GM21529 (cell line): Measurements from ENCODE around the gene KLF1.
"Not testable (repeated sequence)": the region's sequence is repeated elsewhere in the genome, so short reads cannot be mapped to it uniquely, and the experiment has no call there.

Source experiments
- ATAC-seq: cut with Tn5 transposase; IDR thresholded peaks from one replicate; pipeline ENCODE4 v1.9.1; 2021; ENCODE audit not compliant: unreplicated experiment

The KLF1 gene

DNA sequence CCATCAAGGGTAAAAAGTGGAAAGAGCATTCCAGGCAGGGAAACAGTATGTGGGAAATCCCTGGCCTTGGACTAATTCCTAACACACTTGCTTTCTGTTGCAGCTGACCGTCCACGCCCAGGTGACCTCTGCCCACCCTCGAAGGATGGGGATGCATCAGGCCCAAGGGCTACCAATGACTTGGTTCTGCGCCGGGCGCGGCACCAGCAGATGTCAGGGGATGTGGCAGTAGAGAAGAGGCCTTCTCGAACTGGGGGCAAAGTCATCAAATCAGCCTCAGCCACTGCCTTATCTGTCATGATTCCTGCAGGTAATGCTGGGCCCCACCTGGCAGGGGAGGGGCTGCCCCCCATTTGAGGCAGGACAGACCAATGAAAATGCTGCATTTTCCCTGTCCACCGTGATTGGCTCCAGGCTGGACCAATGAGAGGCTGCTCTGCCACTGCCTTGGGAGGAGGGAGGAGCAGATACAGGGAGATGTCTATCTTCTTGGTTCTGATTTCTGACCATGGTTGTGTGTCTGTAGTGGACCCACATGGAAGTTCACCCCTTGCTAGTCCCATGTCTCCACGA, 18.4 kb downstream of the KLF1 start:
- no peak for ATAC-seq

DNA sequence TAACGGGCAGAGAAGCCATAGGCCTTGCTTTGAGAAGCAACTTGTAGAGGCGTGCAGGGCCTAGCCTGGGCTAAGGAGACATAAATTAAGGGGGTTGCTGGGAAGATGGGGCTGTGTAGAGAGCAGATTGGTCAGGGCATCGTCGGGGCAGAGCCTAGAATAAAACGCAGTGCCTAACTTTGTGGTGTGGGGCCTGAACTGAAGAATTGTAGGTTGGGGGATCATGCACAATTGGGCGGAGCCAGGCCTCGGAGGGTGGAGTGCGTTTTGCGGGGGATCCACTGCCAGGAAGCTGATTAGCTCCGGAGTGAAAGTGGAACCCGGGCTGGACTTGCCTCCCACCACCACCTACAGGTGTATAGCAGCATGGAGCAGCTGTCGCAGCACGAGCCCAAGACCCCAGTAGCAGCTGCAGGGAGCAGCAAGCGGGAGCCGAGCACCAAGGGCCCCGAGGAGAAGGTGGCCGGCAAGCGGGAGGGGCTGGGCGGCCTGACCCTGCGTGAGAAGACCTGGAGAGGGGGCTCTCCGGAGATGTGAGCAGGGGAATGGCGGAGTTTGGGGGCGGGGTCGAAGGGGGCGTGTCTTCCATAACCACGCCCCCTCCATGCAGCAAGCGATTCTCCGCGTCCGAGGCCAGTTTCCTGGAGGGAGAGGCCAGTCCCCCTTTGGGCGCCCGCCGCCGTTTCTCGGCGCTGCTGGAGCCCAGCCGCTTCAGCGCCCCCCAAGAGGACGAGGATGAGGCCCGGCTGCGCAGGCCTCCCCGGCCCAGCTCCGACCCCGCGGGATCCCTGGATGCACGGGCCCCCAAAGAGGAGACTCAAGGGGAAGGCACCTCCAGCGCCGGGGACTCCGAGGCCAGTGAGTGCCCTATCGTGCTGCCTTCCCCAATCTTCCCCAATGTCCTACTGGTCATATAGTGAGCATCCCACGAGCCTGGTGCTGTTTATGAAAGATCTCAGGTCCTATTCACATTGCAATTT, 19.6 kb downstream of the KLF1 start:
- ATAC-seq = peak; percentile 72

DNA sequence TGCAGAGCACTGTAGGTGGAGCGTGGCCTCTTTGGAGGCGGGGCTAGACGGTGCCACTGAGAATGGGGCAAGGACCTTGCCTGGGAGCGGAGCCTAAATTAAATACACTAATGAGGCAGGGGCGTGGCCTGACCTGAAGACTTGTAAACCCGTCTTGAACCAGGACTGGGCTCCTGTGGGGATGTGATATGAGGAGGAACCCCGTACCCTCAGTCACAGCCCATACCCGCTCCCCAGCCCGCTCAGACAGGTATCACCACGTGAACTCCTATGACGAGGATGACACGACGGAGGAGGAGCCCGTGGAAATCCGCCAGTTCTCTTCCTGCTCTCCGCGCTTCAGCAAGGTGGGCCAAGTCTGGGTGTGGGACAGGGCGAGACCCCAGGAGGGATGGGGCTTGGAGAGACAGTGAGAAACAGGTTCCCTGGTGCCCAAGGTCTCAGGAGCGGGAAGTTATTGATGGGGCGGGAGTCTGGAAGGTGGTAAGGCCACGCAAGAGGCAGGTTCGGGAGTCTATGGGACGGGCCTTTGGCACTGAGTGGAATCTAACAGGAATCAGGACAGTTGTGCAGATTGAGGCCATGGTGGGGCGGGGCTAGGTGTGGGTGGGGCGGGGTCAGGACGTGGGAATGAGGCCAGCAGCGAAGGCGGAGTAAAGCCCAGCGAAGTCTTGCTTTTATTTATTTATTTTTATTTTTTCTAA, 20.4 kb downstream of the KLF1 start:
- ATAC-seq = no peak

DNA sequence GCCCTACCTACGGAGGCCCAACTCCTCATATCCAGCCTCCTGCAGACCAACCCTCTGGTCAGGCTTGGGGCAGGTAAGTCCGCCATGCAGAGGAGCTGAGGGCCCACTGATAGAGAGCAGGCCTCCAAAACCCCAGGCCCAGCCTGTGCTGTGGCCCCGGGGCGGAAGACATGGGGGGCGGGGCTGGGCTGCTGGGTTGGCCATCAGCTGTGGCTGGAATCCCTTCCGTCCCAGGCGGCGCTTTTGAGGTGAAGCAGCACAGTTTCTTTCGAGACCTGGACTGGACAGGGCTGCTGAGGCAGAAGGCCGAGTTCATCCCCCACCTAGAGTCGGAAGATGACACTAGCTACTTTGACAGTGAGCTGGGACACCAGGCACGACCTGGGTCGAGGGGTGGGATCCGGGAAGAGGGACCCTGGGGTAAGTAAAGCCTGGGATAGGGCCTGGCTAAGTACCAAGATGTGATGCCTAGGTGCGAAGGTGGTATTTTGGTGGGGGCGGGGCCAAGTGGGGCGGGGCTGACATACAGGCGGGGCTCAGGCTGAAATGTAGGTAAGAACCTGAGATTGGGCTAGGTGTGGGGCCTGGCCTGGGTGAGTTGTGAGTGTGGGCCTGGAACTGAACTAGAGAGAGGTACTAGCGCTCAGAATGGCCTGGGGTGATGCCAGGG, 21.1 kb downstream of the KLF1 start:
- no peak for ATAC-seq

- no peak for ATAC-seq
Measured at GRCh38 chr19:12864721-12865715, 22.0 kb downstream of the KLF1 start.

DNA sequence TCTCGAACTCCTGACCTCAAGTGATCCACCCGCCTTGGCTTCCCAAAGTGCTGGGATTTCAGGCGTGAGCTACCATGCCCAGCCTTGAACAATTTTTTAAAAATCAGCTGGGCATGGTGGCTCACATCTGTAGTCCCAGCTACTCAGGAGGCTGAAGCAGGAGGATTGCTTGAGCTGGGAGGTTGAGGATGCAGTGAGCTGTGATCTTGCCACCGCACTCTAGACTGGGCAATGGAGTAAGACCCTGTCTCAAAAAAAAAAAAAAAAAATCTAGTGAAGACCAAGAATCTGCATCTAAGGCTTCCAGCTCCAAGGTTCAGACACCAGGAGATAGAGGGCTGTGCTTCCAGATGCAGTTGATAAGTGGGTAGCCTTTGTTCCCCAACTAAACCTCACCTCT, 22.9 kb downstream of the KLF1 start:
- no peak for ATAC-seq

- ATAC-seq = no peak
Measured at GRCh38 chr19:12859546-12859945, 27.5 kb downstream of the KLF1 start.

DNA sequence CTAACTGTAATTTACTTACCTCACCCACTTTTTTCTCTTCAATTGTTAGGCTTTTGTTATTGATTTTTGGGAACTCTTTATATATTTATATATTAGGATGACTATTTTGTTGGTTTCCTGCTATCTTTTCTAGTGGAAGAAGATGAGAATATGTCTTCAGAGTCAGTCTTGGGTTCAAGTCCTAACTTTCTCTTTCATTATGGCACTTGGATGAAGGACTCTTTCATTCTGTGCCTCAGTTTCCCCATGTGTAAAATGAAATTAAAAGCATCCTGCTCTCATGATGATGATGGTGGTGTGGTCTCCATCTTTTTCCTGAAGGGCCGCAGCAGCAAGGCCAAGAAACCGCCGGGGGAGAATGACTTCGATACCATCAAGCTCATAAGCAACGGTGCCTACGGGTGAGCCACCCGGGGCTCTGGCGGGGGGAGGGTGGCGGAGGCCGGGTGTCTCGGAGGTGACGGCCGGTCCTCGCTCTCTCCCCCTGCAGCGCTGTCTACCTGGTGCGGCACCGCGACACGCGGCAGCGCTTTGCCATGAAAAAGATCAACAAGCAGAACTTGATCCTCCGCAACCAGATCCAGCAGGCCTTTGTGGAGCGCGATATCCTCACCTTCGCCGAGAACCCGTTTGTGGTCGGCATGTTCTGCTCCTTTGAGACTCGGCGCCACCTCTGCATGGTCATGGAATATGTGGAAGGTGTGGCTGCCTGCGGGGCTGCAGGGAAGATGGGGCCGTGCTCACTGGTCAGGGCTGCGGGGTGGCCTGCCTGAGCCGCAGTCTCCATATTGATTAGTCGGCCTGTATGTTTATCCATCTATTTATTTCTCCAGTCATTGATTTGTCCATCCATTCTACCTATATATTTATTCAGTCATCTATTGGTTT, 28.7 kb downstream of the KLF1 start:
- no peak for ATAC-seq

GRCh38 chr19:12856653-12857052, 30.3 kb downstream of the KLF1 start:
- no peak for ATAC-seq

- ATAC-seq = no peak
Measured at GRCh38 chr19:12847159-12848139, 39.6 kb downstream of the KLF1 start.

DNA sequence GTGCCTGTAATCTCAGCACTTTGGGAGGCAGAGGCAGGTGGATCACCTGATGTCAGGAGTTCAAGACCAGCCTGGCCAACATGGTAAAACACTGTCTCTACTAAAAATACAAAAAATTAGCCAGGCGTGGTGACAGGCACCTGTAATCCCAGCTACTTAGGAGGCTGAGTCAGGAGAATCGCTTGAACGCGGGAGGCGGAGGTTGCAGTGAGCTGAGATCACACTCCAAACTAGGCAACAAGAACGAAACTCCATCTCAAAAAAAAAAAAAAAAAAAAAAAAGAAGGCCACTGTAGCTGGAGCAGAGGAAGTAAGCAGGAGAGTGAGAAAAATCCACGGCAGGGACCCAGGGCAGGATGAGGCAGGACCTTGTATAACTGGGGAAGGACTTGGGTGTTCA, 40.4 kb downstream of the KLF1 start:
- ATAC-seq = not testable (repeated sequence)

DNA sequence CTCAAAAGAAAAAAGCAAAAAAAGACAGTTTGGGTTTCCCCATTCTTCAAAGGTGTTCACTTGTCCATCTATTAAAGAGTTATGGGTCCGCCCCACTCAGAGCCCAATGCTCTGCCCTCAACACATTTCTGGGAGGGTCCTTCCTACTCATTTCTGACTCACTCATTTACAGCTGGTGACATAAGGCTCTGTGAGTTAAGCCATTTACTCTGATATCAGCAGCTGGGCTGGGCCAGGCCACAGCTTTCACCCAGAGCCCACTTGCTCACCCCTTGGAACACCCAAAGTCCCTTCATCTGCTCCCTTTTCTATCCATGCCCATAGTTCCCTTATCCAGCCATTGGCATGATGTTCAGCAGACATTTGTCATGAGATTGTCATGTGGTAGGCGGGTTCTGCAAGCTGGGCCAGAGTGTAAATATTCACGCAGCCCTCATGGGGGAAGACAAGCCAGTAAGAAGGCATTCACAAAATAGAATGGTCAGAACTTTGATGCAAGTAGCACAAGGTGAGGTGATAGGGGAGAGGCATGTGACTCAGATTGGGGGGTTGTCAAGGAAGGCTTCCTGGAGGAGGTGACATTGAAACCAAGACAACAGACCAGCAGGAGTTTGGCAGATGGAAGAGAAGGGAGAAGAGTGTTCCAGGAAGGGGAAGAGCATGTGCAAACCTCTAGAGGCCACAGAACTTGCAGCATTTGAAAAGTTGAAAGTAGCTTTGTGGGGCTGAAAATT, 42.8 kb downstream of the KLF1 start:
- no peak for ATAC-seq

GRCh38 chr19:12843328-12843727, 43.7 kb downstream of the KLF1 start:
- ATAC-seq = no peak

DNA sequence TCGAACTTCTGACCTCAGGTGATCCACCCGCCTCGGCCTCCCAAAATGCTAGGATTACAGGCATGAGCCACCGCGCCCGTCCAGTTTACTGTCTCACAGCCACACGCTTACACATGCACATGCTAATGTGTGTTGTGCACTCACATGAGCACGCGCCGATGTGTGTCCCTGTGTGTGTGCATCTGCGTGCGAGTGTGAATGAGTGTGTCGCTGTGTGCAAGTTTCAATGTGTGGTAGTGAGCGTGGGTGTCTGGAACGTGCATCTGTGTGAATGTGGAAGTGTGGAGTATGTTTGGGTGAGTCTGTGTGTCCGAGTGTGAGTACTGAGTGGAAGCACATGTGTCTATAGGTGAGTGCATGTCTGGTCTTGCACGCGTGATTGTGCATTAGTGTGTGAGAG, 44.5 kb downstream of the KLF1 start:
- ATAC-seq = no peak

DNA sequence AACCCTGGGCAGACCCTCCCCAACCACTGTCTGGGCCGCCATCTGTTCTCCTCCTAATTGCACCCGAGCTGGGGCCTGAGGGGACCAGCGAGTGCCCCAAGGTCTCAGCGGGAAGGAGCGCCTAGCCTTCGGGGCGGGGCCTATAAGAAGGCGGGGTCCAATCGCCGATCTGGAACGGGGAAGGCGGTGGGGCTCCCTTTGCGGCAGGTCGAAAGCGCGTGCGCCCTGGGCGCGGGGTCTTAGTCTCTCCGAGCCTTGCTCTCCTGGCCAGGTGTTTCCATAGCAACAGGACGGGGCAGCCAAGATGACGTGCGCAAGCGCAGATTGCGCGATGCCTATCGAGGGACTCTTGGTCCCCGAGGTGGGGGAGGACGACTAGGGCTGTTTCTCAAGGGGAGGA, 45.9 kb downstream of the KLF1 start:
- no peak for ATAC-seq

DNA sequence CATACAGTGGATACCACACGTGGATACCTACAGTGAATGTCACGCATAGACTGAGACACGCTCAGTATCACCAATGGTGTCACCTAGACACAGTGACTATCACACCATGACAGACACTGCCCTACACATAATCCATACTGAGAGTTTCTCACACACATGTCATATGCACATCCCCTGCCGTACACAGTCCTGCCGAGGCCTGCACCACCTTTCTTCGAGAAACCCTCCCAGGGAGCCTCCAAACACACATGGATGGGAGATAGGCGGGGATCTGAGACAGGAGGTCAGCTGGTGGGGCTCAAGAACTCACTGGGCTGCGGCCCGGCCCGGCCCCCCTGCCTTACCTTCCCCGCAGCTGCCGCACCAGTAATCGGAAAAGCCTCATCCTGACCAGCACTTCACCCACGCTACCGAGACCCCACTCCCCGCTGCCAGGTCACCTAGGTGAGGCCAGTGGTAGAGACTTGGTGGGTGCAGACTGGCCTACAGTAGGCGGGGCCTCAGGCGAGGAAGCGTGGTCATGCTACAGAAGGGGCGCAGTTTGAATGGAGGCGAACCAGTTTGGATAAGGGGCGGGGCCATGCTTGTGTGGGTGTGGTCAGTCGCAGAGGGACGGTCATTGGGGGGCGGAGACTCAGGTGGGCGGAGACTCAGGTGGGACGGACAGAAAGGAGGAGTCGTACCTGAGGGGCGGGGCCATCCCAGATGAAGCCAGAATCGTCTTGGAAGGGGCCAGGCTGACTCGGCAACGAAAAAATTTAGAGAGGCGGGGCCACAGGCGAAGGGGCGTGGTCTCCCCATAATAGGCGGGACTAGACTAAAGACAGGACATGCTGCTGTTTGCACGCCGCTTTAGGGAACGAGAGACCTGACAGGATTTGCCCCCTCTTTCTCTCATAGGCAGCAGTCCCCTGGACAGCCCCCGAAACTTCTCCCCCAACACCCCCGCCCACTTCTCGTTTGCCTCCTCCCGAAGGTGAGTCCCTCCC, 46.6 kb downstream of the KLF1 start:
- no peak for ATAC-seq
